Iris pigment epithelial cell (primary cell): ENCODE measurements around the gene FAM234A.

Experiments used
- DNase-seq: peaks from one replicate; pipeline ENCODE4 v3.0.0-alpha.2; 2011; ENCODE audit warnings: low read depth

FAM234A gene

DNA sequence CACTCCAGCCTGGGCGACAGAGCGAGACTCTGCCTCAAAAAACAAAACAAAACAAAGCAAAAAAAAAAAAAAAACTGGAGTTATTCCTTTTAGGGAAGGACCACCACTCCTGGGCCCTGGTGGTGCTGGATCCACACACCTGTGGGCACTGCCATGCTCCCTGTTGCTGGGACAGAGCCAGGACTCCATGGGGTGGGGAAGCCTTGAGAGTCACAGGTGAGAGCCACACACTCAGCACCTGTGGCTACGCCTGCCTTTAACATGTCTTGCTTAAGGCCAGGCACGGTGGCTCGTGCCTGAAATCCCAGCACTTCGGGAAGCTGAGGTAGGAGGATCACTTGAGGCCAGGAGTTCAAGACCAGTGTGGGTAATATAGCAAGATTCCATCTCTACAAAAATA is 66.6 kb downstream of the FAM234A start:
- DNase-seq: no peak

DNA sequence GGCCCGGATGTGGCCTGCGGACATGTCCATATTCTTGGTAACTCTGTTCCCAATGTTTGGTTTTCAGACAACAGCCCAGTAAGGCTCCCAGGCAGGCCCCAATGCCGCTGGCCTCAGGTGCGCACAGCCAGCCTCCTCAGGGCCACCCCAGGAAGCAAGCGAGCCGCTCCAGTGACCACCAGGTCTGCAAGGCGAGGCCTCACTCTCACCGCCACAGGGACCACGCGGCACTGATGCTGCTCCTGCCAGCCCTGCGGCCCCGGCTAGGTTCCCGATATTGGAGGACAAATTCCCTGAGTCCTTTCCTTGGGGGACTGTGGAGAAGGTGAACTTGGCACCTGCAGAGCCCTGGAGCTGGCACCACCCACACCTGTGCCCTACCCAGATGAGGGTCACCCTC is 67.3 kb downstream of the FAM234A start:
- DNase-seq: no peak

DNA sequence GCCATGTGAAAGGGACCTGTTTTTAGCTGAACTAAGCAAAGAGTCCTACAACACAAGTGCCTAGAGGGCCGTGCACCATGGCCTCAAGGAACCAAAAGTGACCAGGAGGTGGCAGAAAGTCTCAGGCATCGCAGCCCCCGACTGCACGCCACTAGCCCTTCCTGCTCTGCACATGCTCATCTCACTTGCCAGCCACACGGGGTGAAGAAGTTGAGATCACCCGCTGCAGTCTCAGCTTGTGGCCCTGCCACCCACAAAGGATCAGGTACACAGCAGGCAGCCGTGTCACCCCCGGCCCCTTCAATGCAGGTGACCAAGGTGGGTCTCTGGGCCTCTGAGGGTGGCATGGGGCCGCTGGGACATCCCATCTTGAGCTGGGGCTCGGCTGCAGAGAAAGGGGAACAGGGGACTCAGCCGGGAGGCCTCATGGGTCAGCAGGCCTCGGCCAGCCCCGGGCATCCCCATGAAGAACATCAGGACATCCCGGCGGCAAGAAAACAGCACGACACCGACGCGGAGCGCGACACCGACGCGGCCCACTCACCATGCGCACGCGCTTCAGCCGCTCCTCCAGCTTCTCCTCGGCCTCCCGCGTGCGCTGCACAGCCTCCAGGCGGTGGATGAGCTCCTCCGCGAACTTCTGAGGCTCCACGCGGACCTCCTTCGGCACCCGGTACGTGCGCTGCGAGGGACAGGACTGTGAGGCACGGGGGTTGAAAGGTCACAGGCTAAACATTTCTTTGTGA is 69.3 kb downstream of the FAM234A start:
- DNase-seq: no peak

DNA sequence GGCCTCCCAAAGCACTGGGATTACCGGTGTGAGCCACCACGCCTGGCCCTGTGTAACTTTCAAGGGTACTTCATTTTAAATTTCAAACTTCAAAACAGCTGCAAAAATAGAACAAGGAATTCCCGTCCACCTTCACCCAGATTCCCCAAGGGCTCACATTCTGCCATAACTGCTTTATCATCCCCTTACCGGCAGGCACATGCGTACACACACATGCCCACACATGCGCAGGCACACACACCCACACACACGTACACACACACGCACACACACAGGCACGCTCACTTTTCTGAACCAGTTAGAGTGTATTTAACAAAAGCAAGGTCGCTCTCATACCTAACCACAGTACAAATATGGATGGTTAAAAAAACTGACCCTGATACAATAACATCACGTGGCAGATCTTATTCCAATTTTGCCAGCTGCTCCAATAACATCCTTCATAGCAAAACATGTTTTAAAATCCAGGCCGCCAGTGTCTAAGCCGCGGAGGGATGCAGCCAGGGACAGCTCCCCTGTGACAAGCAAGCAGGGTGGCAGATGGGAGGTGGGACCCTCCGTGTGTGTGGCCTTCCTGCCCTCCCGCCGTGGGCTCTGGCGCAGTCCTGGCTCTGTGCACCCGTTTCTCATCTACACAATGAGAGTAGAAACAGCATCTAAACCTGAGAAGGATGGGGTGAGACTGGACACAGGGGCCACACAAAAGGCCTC is 71.5 kb downstream of the FAM234A start:
- DNase-seq: no peak

DNA sequence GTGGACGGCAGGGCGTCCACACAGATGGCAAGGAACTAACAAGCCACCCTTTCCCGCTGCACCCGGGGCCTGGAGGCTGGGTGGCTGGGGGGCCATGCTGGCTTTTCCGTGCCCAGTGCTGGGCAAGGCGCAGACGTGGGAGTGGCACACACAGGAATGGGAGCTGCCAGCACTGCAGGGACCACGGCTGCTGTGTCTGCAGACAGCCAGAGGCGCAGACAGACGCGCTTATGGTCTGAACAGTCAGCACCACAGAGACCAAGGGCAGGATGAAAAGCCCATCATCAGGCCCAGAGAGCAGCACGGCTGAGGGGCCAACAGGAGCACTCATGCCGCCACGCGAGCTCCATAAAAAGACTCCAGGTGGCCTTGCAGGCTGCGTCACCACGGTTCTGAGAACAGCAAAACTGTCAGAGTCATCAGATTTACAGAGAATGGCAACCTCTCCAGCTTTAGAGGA is 72.3 kb downstream of the FAM234A start:
- DNase-seq: no peak

DNA sequence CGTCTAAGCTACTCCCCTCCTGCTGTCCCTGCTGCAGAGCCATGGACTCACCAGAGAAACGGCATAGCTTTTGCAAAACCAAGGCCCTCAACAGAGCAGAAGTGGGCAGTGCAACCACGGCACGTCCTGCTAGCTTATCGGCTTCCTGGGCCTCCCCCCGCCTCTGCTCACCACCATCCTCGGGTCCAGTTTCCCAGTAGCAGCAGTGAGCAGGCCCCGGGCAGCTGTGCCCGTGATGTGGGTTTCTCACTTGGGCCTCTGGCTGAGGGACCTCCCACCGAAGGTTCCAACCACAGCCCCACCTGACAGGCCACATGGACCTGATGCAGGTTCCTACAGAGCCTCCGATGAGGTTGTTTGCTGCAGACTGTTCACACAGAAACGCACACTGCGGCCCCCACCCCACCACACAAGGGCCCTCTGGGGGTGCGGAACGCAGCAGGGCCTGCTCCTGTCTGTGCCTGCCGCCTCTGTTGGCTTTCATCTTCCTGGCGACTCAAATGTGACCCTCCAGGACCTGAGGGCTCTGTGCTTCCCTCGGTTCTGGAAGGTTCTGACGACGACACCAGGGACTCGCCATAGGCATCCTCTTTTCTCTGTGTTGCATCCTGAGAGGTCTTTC is 73.2 kb downstream of the FAM234A start:
- no peak for DNase-seq

DNA sequence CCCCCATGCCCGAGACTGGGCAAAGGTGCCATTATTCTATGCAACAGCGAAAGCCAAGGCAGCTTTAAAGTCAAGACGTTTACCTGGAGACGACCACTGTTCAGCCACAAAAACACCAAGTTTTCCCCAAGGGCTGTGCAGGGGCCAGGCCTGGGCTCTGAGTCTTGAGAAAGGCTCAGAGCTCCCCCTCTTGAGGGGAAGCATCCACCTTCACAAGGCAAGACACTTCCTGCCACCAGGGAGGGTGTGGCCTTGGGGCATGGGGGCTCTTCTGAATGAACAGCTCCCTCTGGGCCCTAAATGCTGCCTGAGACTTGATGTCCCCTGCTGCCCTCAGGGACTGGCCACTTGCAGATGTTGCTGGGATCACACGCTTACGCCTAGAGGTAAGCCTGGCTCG is 74.9 kb downstream of the FAM234A start:
- DNase-seq: no peak

DNA sequence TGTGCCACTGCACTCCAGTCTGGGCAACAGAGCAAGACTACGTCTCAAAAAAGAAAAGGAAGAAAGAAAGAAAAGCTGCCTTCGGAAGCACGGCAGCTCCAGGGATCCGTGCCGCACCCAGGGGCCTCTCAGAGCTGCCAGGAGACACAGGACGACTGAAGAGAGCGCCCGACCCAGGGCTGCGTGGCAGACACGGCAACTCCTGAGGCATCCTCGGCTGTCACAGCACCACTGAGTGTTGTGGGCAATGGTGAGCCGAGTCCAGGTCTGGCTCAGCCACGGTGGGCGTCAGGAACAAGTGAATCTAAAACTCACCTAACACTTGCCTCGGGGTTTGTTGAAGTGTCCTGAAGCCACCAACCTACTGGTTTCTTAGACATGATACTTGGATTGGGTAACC is 77.1 kb downstream of the FAM234A start:
- no peak for DNase-seq

DNA sequence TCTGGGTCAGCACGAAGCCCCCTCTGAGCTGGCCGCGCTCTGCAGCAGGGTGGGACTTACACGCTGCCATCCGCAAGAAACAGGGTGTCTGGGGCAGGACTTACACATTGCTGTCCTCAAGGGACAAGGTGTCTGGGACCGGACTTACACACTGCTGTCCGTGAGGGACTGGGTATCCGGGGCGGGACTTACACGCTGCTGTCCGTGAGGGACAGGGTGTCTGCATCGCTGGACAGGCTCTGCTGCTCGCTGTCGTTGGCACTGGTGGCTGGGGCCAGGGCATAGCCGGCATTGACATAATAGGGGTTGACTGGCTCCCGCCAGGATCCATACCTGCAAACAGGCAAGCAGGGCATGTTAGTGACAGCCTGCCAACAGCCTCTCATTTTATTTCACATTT is 79.7 kb downstream of the FAM234A start:
- no peak for DNase-seq

DNA sequence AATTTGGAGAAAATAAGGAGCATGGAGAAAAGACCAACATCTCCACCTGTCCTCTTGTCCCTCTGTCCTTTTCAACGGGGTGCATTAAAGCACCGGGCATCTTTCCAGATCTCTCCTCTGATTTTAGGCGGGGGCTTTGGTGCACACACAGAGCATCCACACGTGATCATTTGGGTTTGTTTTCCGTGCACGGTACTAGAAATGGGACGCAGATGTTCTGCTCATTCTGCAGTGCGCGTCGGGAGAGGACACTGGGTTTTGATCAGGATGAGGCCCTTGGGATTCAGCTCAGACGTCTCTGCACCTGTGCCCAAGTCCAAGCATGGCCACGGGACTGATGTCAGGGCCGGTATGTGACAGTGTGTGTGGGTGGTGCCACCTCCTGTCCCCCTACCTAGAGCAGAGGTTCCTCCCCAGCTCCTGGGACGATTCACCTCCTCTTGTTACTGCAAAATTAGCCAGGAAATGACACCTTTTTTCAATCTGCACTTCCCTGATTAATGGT is 80.2 kb downstream of the FAM234A start:
- DNase-seq: no peak
